WI38 (cell line): Measurements from ENCODE around the gene GPA33.

Experiments used
- H3K4me3 ChIP-seq: 2 replicates; pipeline ENCODE4 v1.5.1; 2011; ENCODE audit warnings: low read depth, mild to moderate bottlenecking, control low read depth, low read length
- CTCF ChIP-seq: IDR thresholded peaks from 2 replicates; pipeline ENCODE4 v1.5.1; 2012; ENCODE audit warnings: low read depth, mild to moderate bottlenecking, control low read depth, low read length

GPA33 gene

DNA sequence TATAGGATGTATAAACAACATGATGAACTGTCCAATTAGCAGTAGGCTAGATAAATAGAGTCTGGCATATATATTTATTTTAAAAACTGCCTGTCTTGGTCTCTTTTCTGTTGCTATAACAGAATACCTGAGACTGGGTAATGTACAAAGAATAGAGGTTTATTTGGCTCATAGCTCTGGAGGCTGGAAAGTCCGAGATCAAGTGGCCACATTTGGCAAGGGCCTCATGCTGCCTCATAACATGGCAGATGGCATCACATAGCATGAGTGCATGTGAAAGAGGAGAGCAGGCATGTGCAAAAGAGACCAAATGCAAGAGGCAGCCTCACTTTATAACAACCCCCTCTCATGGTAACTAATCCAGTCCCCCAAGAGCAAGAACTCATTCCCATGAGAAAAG is 9.7 kb upstream of the GPA33 start:
- TF ChIP-seq CTCF = no peak

DNA sequence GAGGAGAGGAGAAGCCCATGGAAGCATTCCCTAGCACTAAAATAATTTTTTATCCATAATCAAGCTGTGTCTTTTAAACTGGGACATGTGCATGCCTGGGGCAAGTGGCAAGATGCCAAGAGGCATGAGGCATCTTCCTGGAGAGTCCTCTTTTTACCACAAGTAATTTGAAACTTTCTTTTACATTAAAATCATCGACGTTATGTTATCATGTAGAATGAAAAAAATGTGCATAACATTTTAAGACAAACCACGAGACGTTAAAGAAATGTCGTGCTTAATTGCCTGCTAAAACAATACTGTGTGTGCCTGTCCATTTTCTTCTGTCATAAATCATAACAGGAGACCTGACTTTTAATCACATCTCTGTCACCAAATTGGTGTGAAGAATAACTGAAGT is 5.2 kb upstream of the GPA33 start:
- no peak overlapping the region for H3K4me3 ChIP-seq
- no peak for TF ChIP-seq CTCF

More for the DNA sequence above, 9.7 kb upstream of the GPA33 start:
- H3K4me3 ChIP-seq = no peak overlapping the region

DNA sequence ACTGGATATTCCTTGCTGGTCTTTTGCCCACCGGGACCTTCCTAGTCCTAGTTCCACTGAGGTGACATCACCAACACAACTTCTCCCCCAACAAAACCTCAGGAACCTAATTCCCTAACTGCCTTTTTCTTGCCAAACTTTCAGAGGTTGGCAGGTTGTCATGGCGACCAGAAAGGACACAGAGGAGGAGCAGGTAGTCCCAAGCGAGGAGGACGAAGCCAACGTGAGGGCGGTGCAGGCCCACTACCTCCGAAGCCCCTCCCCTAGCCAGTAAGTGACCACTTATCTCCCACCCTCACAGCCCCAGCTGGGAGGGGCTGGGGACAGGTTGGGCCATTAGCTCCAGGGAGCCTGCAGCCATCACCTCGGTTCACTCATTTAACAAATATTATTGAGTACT is 4.5 kb upstream of the GPA33 start:
- no peak for TF ChIP-seq CTCF

DNA sequence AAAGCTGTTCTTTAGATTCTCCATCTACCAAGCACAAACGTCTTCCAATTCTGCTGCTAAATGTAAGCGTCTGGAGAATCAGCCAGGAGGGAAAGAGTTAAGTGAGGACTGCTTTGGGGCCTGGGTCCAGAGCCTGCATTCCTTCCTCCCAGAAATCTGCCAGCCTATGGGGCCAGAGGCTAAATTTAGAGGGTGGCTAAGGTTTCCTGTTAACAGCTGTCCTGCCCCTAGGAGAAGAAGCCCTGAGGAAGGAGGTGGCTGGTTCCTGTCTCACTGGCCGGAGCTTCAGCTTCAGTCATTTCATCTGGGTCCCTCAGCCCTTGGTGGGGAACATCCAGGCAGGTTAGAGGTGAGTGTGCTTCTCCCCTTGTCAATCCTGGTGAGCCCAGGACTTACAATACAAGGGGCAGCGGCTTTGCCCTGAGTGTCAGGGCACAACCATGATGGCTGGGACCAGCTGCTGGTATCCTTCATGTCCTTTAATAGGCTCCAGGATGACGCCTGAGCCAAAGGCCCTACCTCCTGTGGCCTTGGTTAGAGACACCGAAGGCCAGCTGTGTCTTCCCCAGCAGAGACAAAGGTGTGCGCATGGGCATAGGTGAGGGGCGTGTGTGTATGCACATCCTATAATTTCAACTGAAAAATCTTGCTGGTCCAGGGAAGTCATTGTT is 3.8 kb upstream of the GPA33 start, which contains the start of gene STYXL2:
Gene STYXL2 (plus strand): TSS at position 230 of the 671 bp plus-strand sequence. CDS start 775 bp downstream, outside the sequence.
- TF ChIP-seq CTCF = no peak
- no peak within 1 kb of the TSS for H3K4me3 ChIP-seq

More for the DNA sequence above, 4.5 kb upstream of the GPA33 start:
- H3K4me3 ChIP-seq = no peak overlapping the region

DNA sequence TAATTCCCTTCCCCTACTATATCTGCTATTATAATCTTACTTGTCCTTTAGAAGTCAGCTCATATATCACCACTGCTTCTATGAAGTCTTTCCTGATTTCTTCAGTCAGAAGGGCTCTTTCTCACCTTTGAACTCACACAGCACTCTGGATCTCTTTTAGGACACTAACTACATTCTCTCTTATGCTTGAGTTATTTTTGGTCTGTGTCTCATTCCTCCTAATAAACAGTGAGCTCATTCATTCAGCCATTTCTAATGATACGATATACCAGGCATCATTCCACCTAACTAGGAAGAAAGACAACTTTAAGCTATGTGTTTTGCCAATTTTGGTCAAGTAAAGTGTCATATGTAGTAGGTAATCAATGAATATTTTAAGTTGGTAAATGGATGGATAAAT is 2.5 kb upstream of the GPA33 start:
- no peak for TF ChIP-seq CTCF
- no peak overlapping the region for H3K4me3 ChIP-seq

DNA sequence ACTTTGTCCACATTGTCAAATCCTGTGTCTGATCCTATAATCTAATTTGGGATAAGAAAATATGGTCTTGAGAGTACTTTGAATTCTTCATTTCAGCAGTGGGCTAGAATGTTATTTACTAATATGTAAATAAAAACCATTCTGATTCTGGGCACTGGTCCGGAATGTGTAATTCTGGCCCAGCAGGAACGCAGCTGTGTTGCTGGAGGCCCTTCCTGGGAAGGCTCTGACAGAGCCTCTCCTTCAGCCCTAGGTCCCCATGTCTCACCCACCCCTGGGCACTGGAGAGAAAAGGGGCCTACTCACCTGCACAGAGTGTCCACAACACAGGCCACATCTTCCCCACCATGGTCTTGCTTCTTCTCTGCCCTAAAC is 251 bp downstream of the GPA33 start:
- TF ChIP-seq CTCF = no peak
- no peak overlapping the region for H3K4me3 ChIP-seq

- H3K4me3 ChIP-seq = no peak overlapping the region
- TF ChIP-seq CTCF = no peak
These were observed 1.3 kb downstream of the GPA33 start for GRCh38 chr1:167088746-167089417.
